ENCODE measurements around the gene CYP27A1. TPM values are rescaled to one million over a fixed set of nuclear protein-coding genes. Genes with fewer than 3 reads are reported as not detected.

The CYP27A1 gene
- total and polyA plus RNA-seq, 4 donors, result 19.3 to 50.6 (median 36.1) TPM

DNA sequence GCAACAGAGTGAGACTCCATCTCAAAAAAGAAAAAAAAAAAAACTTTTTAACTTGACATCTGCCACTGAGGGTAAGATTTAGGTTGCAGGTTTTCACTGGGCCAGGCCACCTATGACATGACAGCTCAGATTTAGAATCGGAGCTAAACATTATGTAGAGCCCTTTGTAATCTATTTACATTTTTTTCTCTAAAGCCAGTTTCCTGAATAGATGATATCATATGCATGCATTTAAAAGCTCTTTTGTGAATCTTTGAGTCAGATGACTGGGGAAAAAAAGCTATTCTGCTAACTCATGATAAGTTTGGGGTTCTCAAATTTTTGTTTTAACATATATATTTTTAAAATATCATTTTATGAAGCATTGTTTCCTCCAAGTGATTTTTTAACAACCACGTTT lies 28.3 kb downstream of the CYP27A1 start:
- peaks cover 0 to 11% of the 10 kb centered on the region in 2 donors for H3K36me3 ChIP-seq (ENCODE audit: control insufficient read depth in 1 of 2, insufficient read depth in 2 of 2, low read length in 1 of 2)
- H3K4me3 ChIP-seq (ENCODE audit: low read length in 2 of 2), result no peak overlapping the region
- H3K27ac ChIP-seq (ENCODE audit: low read depth in 1 of 2, low read length in 2 of 2), result no peak overlapping the region
- no peaks in the 10 kb centered on the region for H3K27me3 ChIP-seq (ENCODE audit: control insufficient read depth in 1 of 2, insufficient read depth in 2 of 2, low read length in 1 of 2)
- intact Hi-C loops (cut with DNase I), result no loop called here
- ATAC-seq (ENCODE audit: low FRiP score) (no peak), DNase-seq (no peak)
- H3K4me1 ChIP-seq (ENCODE audit: control insufficient read depth in 1 of 2, insufficient read depth in 2 of 2, low read length in 2 of 2), result peaks cover 2 to 3% of the 10 kb centered on the region in 2 donors
- H3K9me3 ChIP-seq (ENCODE audit: control insufficient read depth, low read length), result no peaks in the 10 kb centered on the region
- WGBS, 2 donors, result 68 to 72% methylated on average over 2 of the region's 2 CpGs

DNA sequence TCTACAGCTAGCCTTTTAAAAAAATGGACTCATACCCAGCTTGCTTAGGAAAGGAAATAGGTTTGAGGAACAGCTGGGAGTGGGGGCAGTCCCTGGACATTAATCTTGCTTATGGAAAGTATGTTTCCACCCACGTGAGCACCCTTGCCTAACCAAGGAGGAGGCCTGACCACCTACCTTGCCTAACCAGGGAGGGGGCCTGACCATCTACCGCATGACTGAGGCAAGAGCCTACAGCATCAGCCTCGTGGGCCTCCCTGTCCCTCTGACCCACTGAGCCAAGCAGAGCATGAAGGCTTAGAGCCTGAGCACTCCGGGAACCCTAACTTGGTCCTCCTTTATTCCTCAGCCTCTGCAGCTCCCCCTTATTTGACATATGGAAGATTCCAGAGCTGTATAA lies 29.4 kb downstream of the CYP27A1 start:
- H3K27ac ChIP-seq (ENCODE audit: low read depth in 1 of 2, low read length in 2 of 2), result no peak overlapping the region
- DNase-seq (peak in 1 of 2 donors; percentile 67), ATAC-seq (ENCODE audit: low FRiP score) (no peak)
- WGBS, 2 donors, result 77 to 87% methylated on average over 4 of the region's 4 CpGs
- no peaks in the 10 kb centered on the region for H3K27me3 ChIP-seq (ENCODE audit: control insufficient read depth in 1 of 2, insufficient read depth in 2 of 2, low read length in 1 of 2)
- H3K4me1 ChIP-seq (ENCODE audit: control insufficient read depth in 1 of 2, insufficient read depth in 2 of 2, low read length in 2 of 2), result peaks cover 0 to 2% of the 10 kb centered on the region in 2 donors
- no peak overlapping the region for H3K4me3 ChIP-seq (ENCODE audit: low read length in 2 of 2)
- H3K9me3 ChIP-seq (ENCODE audit: control insufficient read depth, low read length), result no peaks in the 10 kb centered on the region
- H3K36me3 ChIP-seq (ENCODE audit: control insufficient read depth in 1 of 2, insufficient read depth in 2 of 2, low read length in 1 of 2), result peaks cover 0 to 15% of the 10 kb centered on the region in 2 donors
- intact Hi-C loops (cut with DNase I), result no loop called here

DNA sequence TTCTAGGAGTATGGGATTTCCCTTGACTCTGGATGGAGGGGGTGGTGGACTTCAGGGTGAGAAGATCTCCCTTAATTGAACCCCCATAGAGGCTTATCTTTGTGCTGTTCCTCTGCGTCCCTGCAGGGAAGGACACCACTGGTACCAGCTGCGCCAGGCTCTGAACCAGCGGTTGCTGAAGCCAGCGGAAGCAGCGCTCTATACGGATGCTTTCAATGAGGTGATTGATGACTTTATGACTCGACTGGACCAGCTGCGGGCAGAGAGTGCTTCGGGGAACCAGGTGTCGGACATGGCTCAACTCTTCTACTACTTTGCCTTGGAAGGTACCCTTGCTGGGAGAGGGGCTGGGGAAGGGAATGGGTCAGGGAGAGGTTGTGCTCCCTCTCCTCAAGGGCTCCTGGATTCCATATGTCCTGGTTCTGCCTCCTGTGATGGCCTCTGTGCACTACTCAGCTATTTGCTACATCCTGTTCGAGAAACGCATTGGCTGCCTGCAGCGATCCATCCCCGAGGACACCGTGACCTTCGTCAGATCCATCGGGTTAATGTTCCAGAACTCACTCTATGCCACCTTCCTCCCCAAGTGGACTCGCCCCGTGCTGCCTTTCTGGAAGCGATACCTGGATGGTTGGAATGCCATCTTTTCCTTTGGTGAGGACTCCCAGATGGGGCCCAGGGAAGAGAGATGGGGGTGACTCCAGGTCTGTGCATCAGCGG lies 30.3 kb downstream of the CYP27A1 start:
- Histone ChIP-seq H3K9me3 (ENCODE audit: control insufficient read depth, low read length) (no peaks in the 10 kb centered on the region), H3K27ac (ENCODE audit: low read depth in 1 of 2, low read length in 2 of 2) (no peak overlapping the region), H3K4me3 (ENCODE audit: low read length in 2 of 2) (no peak overlapping the region), H3K36me3 (ENCODE audit: control insufficient read depth in 1 of 2, insufficient read depth in 2 of 2, low read length in 1 of 2) (peaks cover 0 to 18% of the 10 kb centered on the region in 2 donors), H3K4me1 (ENCODE audit: control insufficient read depth in 1 of 2, insufficient read depth in 2 of 2, low read length in 2 of 2) (no peaks in the 10 kb centered on the region), H3K27me3 (ENCODE audit: control insufficient read depth in 1 of 2, insufficient read depth in 2 of 2, low read length in 1 of 2) (no peaks in the 10 kb centered on the region)
- WGBS, 2 donors, result 94 to 95% methylated on average over 21 of the region's 21 CpGs
- DNase-seq, result no peak
- no peak for ATAC-seq (ENCODE audit: low FRiP score)
- intact Hi-C loops (cut with DNase I), result no loop called here

DNA sequence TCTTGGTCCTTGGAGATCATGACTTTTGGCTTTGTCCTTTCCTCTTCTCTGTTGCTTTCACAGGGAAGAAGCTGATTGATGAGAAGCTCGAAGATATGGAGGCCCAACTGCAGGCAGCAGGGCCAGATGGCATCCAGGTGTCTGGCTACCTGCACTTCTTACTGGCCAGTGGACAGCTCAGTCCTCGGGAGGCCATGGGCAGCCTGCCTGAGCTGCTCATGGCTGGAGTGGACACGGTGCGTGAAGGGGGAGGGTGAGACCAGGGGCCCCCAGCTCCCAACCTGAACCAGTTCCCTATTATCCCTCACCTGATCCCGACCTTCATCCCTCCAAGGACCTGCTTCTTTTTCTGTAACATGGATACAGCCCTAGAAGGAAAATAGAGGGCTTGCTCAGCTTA lies 30.9 kb downstream of the CYP27A1 start:
- WGBS, 2 donors, result 88 to 89% methylated on average over 5 of the region's 5 CpGs
- ATAC-seq (ENCODE audit: low FRiP score), result no peak
- Histone ChIP-seq H3K27ac (ENCODE audit: low read depth in 1 of 2, low read length in 2 of 2) (no peak overlapping the region), H3K9me3 (ENCODE audit: control insufficient read depth, low read length) (no peaks in the 10 kb centered on the region), H3K4me3 (ENCODE audit: low read length in 2 of 2) (no peak overlapping the region), H3K36me3 (ENCODE audit: control insufficient read depth in 1 of 2, insufficient read depth in 2 of 2, low read length in 1 of 2) (peaks cover 0 to 18% of the 10 kb centered on the region in 2 donors), H3K27me3 (ENCODE audit: control insufficient read depth in 1 of 2, insufficient read depth in 2 of 2, low read length in 1 of 2) (no peaks in the 10 kb centered on the region), H3K4me1 (ENCODE audit: control insufficient read depth in 1 of 2, insufficient read depth in 2 of 2, low read length in 2 of 2) (no peaks in the 10 kb centered on the region)
- DNase-seq, result no peak
- intact Hi-C loops (cut with DNase I), result no loop called here

DNA sequence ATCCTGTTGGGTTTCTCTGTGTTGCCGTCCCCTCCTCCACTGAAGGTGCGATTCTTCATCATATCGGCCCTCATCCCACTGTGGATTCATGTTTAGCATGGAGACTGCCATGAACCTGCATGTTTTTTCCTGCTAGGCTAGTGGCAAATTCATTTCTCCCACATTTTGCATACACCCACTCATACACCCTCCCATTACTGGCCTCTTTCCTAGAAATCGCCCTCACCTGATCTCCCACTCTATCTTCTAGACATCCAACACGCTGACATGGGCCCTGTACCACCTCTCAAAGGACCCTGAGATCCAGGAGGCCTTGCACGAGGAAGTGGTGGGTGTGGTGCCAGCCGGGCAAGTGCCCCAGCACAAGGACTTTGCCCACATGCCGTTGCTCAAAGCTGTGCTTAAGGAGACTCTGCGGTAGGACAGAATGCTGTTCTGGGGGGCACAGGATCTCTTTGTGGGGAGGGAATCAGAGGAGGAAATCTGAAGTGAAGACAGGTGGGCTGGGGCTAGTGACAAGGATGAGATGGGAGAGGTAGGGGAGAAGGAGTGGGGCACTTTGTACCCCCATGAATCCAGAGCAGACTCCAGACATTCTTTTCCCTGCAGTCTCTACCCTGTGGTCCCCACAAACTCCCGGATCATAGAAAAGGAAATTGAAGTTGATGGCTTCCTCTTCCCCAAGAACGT lies 32.0 kb downstream of the CYP27A1 start:
- no peak overlapping the region for H3K27ac ChIP-seq (ENCODE audit: low read depth in 1 of 2, low read length in 2 of 2)
- H3K9me3 ChIP-seq (ENCODE audit: control insufficient read depth, low read length), result no peaks in the 10 kb centered on the region
- ATAC-seq (ENCODE audit: low FRiP score) (peak; percentile 12), DNase-seq (no peak)
- no peaks in the 10 kb centered on the region for H3K27me3 ChIP-seq (ENCODE audit: control insufficient read depth in 1 of 2, insufficient read depth in 2 of 2, low read length in 1 of 2)
- WGBS, 2 donors, result 87 to 91% methylated on average over 11 of the region's 11 CpGs
- H3K4me3 ChIP-seq (ENCODE audit: low read length in 2 of 2), result no peak overlapping the region
- no peaks in the 10 kb centered on the region for H3K4me1 ChIP-seq (ENCODE audit: control insufficient read depth in 1 of 2, insufficient read depth in 2 of 2, low read length in 2 of 2)
- intact Hi-C loops (cut with DNase I), result no loop called here
- peaks cover 0 to 18% of the 10 kb centered on the region in 2 donors for H3K36me3 ChIP-seq (ENCODE audit: control insufficient read depth in 1 of 2, insufficient read depth in 2 of 2, low read length in 1 of 2)

DNA sequence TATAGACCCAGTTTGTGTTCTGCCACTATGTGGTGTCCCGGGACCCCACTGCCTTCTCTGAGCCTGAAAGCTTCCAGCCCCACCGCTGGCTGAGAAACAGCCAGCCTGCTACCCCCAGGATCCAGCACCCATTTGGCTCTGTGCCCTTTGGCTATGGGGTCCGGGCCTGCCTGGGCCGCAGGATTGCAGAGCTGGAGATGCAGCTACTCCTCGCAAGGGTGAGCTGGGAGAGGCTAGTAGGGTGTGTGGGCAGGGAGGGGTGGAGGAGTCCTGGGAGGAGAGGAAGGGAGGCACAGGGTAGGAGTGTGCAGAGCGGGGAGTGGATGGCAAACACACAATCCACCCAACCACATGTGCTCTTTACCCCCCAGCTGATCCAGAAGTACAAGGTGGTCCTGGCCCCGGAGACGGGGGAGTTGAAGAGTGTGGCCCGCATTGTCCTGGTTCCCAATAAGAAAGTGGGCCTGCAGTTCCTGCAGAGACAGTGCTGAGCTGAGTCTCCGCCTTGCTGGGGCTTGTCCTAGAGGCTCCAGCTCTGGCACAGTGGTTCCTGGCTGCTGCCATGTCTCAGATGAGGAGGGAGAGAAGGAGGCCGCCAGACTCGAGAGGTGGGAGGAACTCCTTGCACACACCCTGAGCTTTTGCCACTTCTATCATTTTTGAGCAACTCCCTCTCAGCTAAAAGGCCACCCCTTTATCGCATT lies 32.7 kb downstream of the CYP27A1 start:
- Histone ChIP-seq H3K9me3 (ENCODE audit: control insufficient read depth, low read length) (no peaks in the 10 kb centered on the region), H3K4me3 (ENCODE audit: low read length in 2 of 2) (no peak overlapping the region), H3K27ac (ENCODE audit: low read depth in 1 of 2, low read length in 2 of 2) (no peak overlapping the region), H3K36me3 (ENCODE audit: control insufficient read depth in 1 of 2, insufficient read depth in 2 of 2, low read length in 1 of 2) (peaks cover 0 to 18% of the 10 kb centered on the region in 2 donors), H3K4me1 (ENCODE audit: control insufficient read depth in 1 of 2, insufficient read depth in 2 of 2, low read length in 2 of 2) (no peaks in the 10 kb centered on the region), H3K27me3 (ENCODE audit: control insufficient read depth in 1 of 2, insufficient read depth in 2 of 2, low read length in 1 of 2) (no peaks in the 10 kb centered on the region)
- 86 to 87% methylated on average over 13 of the region's 13 CpGs for WGBS, 2 donors
- DNase-seq (no peak), ATAC-seq (ENCODE audit: low FRiP score) (no peak)
- intact Hi-C loops (cut with DNase I), result no loop called here

DNA sequence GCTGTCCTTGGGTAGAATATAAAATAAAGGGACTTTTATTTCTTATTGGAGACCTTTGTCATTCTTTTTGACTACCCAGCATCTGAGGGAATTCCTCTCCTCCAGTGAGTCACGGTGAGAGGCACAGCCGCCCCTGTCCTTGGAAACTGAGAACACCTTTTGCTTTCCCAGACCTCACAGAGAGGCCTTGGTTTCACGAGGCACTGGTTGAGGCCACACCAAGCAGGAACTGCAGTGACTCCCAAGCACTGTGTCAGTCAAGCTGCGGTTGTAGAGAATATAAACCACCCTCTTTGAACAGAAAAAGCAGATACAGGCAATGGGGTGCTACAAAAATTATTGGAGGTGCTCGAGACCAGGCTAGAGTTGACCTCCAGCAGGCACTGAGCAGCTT lies 33.3 kb downstream of the CYP27A1 start:
- no peak overlapping the region for H3K27ac ChIP-seq (ENCODE audit: low read depth in 1 of 2, low read length in 2 of 2)
- peaks cover 0 to 18% of the 10 kb centered on the region in 2 donors for H3K36me3 ChIP-seq (ENCODE audit: control insufficient read depth in 1 of 2, insufficient read depth in 2 of 2, low read length in 1 of 2)
- no peaks in the 10 kb centered on the region for H3K27me3 ChIP-seq (ENCODE audit: control insufficient read depth in 1 of 2, insufficient read depth in 2 of 2, low read length in 1 of 2)
- no peaks in the 10 kb centered on the region for H3K9me3 ChIP-seq (ENCODE audit: control insufficient read depth, low read length)
- no peaks in the 10 kb centered on the region for H3K4me1 ChIP-seq (ENCODE audit: control insufficient read depth in 1 of 2, insufficient read depth in 2 of 2, low read length in 2 of 2)
- intact Hi-C loops (cut with DNase I), result no loop called here
- DNase-seq (no peak), ATAC-seq (ENCODE audit: low FRiP score) (no peak)
- 85 to 86% methylated on average over 5 of the region's 5 CpGs for WGBS, 2 donors
- H3K4me3 ChIP-seq (ENCODE audit: low read length in 2 of 2), result no peak overlapping the region

DNA sequence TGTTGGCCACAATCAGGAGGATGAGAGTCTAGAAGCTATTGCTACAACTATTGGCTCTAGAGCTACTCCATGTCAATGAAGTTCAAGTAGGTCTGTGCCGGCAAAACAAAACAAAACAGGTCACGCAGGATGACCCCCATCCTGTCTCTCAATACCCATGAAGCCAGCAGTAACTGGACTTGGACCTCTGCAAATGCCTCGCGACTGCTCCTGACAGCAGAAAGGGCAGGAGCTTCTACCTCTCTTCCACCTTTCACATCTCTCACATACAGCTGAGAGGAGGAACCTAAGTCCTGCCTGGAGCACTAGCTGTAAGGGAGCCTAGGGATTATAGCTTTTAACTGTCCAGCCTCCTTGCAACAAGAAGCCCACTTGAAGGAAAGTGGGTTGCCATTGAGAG lies 33.7 kb downstream of the CYP27A1 start:
- no peaks in the 10 kb centered on the region for H3K27me3 ChIP-seq (ENCODE audit: control insufficient read depth in 1 of 2, insufficient read depth in 2 of 2, low read length in 1 of 2)
- no peak overlapping the region for H3K27ac ChIP-seq (ENCODE audit: low read depth in 1 of 2, low read length in 2 of 2)
- ATAC-seq (ENCODE audit: low FRiP score) (no peak), DNase-seq (no peak)
- H3K4me3 ChIP-seq (ENCODE audit: low read length in 2 of 2), result no peak overlapping the region
- H3K36me3 ChIP-seq (ENCODE audit: control insufficient read depth in 1 of 2, insufficient read depth in 2 of 2, low read length in 1 of 2), result peaks cover 0 to 18% of the 10 kb centered on the region in 2 donors
- 83 to 91% methylated on average over 4 of the region's 4 CpGs for WGBS, 2 donors
- intact Hi-C loops (cut with DNase I), result no loop called here
- no peaks in the 10 kb centered on the region for H3K4me1 ChIP-seq (ENCODE audit: control insufficient read depth in 1 of 2, insufficient read depth in 2 of 2, low read length in 2 of 2)
- H3K9me3 ChIP-seq (ENCODE audit: control insufficient read depth, low read length), result no peaks in the 10 kb centered on the region
